Activated CD8-positive, alpha-beta T cell treated with anti-CD3 and anti-CD28 coated beads, Interleukin-2, amount 10 ng/mL, durations not matched to agents 7 days and 5 days (primary cell): Measurements from ENCODE around the gene NCR3LG1. TPM values are rescaled to one million over a fixed set of nuclear protein-coding genes. Genes with fewer than 3 reads are reported as not detected.

ENCODE experiments used
- ATAC-seq: fragments of 150-1000 bp; cut with Tn5 transposase; one replicate; pipeline ENCODE4 v1.10.0; 2021; ENCODE audit warnings: moderate library complexity
- CTCF ChIA-PET: fragments of 350-600 bp; sonication (Branson Sonifier 250); formaldehyde crosslinking; loops from one replicate; lab custom pipeline; 2021; ENCODE audit warnings: antibody characterized with exemption; lab: Charles Lee
- POLR2A ChIA-PET: fragments of 350-600 bp; sonication (Branson Sonifier 250); formaldehyde crosslinking; loops from one replicate; lab custom pipeline; 2021; ENCODE audit warnings: antibody characterized with exemption; lab: Charles Lee
- DNase-seq: peaks from one replicate; pipeline ENCODE4 v3.0.0-alpha.2; 2020
- H3K27ac Mint-ChIP-seq: one replicate; pipeline ENCODE4 v1.8.0; 2021; ENCODE audit warnings: mild to moderate bottlenecking, mixed read lengths
- H3K27me3 Mint-ChIP-seq: one replicate; pipeline ENCODE4 v1.8.0; 2021; ENCODE audit warnings: low read depth, mixed read lengths
- H3K36me3 Mint-ChIP-seq: one replicate; pipeline ENCODE4 v1.8.0; 2021; ENCODE audit warnings: low read depth, mixed read lengths
- H3K4me1 Mint-ChIP-seq: one replicate; pipeline ENCODE4 v1.8.0; 2021; ENCODE audit warnings: low read depth, mixed read lengths
- H3K4me3 Mint-ChIP-seq: one replicate; pipeline ENCODE4 v1.8.0; 2021; ENCODE audit warnings: mild to moderate bottlenecking, mixed read lengths
- H3K9me3 Mint-ChIP-seq: one replicate; pipeline ENCODE4 v1.8.0; 2022; ENCODE audit warnings: mixed read lengths; ENCODE audit not compliant: insufficient read depth
- total RNA-seq, 2 experiments: library from RNA; stranded (reverse); gene quantifications; one replicate each; pipeline ENCODE4 v1.2.3, GENCODE V29; 2021

Gene NCR3LG1
- total RNA-seq, 2 experiments from 2014 or later: 1.5 to 1.9 TPM

DNA sequence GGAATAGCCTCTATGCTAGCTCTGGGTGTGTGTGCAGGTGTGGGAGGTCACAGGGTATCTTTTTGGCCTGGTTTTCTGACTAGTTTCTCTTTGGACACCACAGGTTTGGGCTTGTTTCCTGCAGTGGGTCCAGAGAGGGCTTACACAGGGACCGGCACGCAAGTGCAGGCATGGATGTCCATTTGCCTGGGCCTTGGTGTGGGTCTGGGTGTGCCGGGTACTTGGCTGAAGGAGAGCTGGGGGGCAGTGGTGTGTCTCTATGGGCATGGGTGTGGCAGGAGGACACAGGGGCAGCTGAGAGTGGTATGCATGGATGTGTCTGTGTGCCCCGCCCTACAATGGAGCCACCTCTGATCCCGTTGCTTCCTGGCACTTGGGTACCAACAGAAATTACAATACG lies 44.4 kb downstream of the NCR3LG1 start:
- ChIA-PET POLR2A (no interaction called here), CTCF (no interaction called here)
- Mint-ChIP-seq H3K36me3 (no peaks in the 10 kb centered on the region), H3K27me3 (peaks cover 9% of the 10 kb centered on the region), H3K4me3 (no peak overlapping the region), H3K27ac (no peak overlapping the region), H3K9me3 (no peaks in the 10 kb centered on the region), H3K4me1 (peaks cover 4% of the 10 kb centered on the region)
- DNase-seq (no peak), ATAC-seq (no peak)

DNA sequence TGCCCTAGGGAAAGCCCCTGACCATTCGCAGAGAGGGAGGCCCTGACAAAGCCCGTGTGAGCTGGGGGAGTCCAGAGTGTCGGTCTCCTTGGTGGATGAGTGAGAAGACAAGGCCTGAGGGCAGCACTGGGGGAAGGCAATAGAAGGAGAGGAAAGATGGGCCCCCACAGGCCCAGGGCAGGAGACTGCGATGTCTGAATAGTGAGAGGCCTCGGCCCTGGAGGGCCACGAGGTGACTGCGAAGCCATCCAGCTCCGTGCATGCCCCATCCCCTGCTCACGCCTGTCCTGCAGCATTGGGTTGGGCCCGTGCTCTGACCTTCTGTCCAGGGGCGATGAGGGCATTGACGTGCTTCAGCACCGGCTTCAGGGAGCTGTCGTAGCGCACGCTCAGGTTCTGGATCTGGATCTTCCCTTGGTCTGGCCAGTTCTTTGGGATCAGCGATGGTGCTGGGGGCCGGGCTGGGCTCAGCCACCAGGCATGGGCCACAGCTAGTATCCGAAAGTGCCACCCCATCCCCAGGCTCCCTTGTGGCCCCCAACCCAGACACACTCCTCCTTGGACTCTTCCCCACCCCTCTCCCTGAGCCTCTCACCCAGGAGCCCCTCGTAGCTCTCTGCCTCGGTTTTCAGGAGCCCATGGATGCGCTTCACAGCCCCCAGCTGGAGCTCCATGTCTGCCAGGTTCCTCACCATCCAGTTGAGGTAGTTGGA lies 45.2 kb downstream of the NCR3LG1 start:
- H3K36me3 Mint-ChIP-seq: no peaks in the 10 kb centered on the region
- ChIA-PET POLR2A (interaction anchor here (1.1 kb wide), 1 partner anchor 111 kb away, joined by 4 read pairs; no protein-coding TSS in a partner anchor), CTCF (interaction anchor here (1.1 kb wide), 1 partner anchor 8 kb away, joined by 3 read pairs; the partner anchor contains the start of gene KCNJ11)
- ATAC-seq (no peak), DNase-seq (no peak)
- H3K4me1 Mint-ChIP-seq: peaks cover 5% of the 10 kb centered on the region
- H3K27ac Mint-ChIP-seq: no peak overlapping the region
- H3K27me3 Mint-ChIP-seq: peaks cover 4% of the 10 kb centered on the region
- H3K9me3 Mint-ChIP-seq: no peaks in the 10 kb centered on the region
- no peak overlapping the region for H3K4me3 Mint-ChIP-seq

DNA sequence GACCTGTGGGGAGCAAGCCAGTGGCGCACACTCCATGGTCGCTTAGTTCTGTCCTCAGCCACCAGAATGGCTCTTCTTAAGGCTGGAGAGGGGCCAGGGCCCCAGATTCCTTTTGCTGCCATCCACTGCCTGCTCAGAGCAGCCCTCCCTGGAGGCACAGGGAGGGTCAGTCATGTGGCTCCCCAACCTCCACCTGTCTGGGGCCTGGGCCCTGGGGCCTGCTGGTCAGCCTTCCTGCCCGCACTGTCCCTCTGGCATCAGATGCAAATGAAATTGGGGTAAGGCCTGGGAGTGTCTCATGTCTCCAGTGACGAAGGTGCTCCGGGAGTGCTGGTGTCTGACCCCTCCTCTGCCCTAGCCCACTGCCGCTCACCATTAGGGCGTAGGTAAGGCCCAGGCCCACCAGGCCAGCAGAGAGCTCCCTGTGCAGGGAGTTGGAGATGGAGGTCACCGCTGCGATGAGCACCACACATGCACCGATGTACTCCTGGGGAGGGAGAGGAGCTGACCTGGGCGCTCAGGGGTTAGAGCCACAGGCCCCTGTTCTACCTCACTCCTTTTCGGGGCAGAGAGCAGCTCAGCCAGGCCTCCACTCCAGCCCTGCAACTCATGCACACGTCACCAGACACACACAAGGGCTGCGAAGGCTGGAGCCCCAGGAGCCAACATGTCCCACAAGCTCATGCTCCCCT lies 45.9 kb downstream of the NCR3LG1 start:
- ChIA-PET CTCF (interaction anchor here (1.1 to 2.4 kb wide), 3 partner anchors 9 to 14 kb away, joined by 3 to 10 read pairs (median 5); partner anchors contain the start of gene KCNJ11), POLR2A (interaction anchor here (1.1 kb wide), 1 partner anchor 110 kb away, joined by 4 read pairs; no protein-coding TSS in a partner anchor)
- no peaks in the 10 kb centered on the region for H3K36me3 Mint-ChIP-seq
- no peak for ATAC-seq
- H3K4me1 Mint-ChIP-seq: peaks cover 5% of the 10 kb centered on the region
- DNase-seq: no peak
- peaks cover 4% of the 10 kb centered on the region for H3K27me3 Mint-ChIP-seq
- H3K27ac Mint-ChIP-seq: no peak overlapping the region
- no peaks in the 10 kb centered on the region for H3K9me3 Mint-ChIP-seq
- no peak overlapping the region for H3K4me3 Mint-ChIP-seq

DNA sequence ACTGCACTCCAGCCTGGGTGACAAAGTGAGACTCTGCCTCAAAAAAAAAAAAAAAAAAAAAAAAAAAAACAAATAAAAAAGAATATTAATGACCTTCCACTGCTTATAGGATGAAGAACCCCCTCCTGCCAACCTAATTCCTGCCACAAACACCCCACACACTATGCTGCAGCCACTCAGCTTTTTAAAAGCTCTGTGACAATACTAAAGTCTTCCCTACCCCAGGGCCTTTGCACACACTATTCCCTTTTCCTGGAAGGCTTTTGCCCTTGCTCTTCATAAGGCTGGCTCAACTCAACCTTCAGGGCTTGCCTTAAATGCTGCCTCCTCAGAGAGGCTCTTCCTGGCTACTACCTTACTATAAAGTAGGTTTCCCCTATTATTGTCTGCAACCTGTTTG lies 47.6 kb downstream of the NCR3LG1 start:
- ChIA-PET POLR2A (no interaction called here), CTCF (interaction anchor here (1.9 to 2.4 kb wide), 2 partner anchors 11 to 16 kb away, joined by 5 to 10 read pairs; partner anchors contain the start of gene KCNJ11)
- H3K4me3 Mint-ChIP-seq: no peak overlapping the region
- ATAC-seq: no peak
- peaks cover 8% of the 10 kb centered on the region for H3K4me1 Mint-ChIP-seq
- no peaks in the 10 kb centered on the region for H3K9me3 Mint-ChIP-seq
- H3K27me3 Mint-ChIP-seq: peaks cover 4% of the 10 kb centered on the region
- DNase-seq: no peak
- H3K27ac Mint-ChIP-seq: no peak overlapping the region
- H3K36me3 Mint-ChIP-seq: no peaks in the 10 kb centered on the region

DNA sequence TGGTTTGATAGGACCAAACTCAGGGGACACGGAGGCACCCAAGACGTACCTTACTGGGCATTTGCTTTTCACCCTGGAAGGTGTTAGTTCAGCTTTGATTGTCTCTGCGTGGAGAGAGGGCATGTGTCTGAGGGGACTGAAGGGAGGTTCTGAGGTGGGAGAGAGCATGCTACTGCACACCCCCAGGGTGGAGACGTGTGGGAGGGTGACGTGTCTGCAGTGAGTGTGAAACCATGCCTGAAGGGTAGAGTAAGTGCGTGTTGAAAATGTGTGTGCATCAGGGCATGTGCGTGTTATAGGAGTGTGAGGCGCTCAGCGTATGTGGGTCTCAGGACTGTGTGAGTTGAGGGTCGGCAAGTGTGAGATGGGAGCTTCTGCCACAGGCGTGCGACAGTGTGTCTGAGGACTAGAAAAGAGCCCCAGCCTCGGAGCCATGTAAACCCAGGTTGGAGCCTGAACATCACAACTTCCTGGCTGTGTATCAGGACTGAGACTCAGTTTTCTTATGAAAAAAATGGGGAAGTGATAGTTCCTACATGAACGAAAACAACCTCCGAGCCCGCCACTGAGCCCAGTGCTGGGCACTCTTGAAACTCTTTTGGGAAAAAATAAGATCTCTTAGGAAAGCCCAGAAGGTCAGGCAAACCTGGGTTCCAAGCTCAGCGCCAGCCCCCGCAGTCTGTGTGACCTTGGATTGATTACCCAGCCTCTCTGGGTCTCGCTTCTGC lies 48.6 kb downstream of the NCR3LG1 start:
- Mint-ChIP-seq H3K9me3 (no peaks in the 10 kb centered on the region), H3K36me3 (no peaks in the 10 kb centered on the region), H3K4me1 (peaks cover 11% of the 10 kb centered on the region), H3K27ac (no peak overlapping the region), H3K4me3 (no peak overlapping the region), H3K27me3 (peaks cover 4% of the 10 kb centered on the region)
- DNase-seq (no peak), ATAC-seq (no peak)
- POLR2A ChIA-PET: no interaction called here
- CTCF ChIA-PET: interaction anchor here (0.9 to 1.4 kb wide), 3 partner anchors 11 to 20 kb away, joined by 3 to 6 read pairs (median 3); no protein-coding TSS in a partner anchor

DNA sequence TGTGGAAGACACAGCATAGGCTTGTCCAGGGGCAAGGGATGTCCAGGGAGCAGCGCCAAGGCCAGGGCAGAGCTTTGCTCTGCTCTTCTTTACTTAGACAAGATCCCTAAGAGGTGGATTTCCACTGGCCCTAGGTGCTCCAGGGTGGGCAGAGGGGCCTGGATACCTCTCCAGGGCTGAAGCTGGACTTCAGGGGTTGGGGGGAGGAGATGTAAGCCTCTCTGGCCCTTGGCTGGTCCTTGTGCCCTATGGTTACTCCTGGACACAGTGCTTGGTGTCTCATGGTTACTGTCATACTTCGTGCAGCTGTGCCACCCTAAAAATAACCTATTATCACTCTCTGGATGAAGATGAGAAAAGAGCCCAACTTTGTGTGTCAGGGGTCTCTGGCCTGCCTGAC lies 49.7 kb downstream of the NCR3LG1 start:
- Mint-ChIP-seq H3K4me3 (no peak overlapping the region), H3K27ac (no peak overlapping the region), H3K4me1 (peaks cover 20% of the 10 kb centered on the region), H3K27me3 (peaks cover 4% of the 10 kb centered on the region), H3K9me3 (no peaks in the 10 kb centered on the region), H3K36me3 (no peaks in the 10 kb centered on the region)
- CTCF ChIA-PET: interaction anchor here (1.0 to 1.6 kb wide), 3 partner anchors 13 to 19 kb away, joined by 3 to 6 read pairs (median 4); partner anchors contain the start of gene KCNJ11
- POLR2A ChIA-PET: no interaction called here
- DNase-seq: no peak
- no peak for ATAC-seq

DNA sequence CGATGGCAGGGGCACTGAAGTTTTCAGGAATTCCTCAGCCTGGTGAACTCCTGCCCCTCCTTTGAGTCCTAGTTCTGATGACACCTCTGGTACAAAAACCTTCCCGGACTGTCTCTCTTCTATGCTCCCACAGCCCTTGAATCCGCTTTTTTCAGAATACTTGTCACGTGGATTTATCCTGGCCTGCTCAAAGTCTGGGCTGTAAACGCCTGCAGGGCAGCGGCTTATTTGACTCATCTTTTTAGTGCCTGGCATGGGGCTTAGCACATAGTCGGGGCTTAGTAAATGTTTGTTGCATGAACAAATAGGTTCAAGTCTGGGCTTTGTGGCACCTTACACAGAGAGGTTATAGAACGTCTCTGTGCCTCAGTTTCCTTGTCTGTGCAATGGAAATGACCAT lies 50.2 kb downstream of the NCR3LG1 start:
- no peak overlapping the region for H3K27ac Mint-ChIP-seq
- H3K4me1 Mint-ChIP-seq: peaks cover 20% of the 10 kb centered on the region
- ChIA-PET CTCF (interaction anchor here (1.4 to 1.6 kb wide), 2 partner anchors 13 kb away, joined by 4 read pairs; partner anchors contain the start of gene KCNJ11), POLR2A (no interaction called here)
- peaks cover 4% of the 10 kb centered on the region for H3K27me3 Mint-ChIP-seq
- H3K9me3 Mint-ChIP-seq: no peaks in the 10 kb centered on the region
- no peak for ATAC-seq
- no peak for DNase-seq
- no peak overlapping the region for H3K4me3 Mint-ChIP-seq
- no peaks in the 10 kb centered on the region for H3K36me3 Mint-ChIP-seq

DNA sequence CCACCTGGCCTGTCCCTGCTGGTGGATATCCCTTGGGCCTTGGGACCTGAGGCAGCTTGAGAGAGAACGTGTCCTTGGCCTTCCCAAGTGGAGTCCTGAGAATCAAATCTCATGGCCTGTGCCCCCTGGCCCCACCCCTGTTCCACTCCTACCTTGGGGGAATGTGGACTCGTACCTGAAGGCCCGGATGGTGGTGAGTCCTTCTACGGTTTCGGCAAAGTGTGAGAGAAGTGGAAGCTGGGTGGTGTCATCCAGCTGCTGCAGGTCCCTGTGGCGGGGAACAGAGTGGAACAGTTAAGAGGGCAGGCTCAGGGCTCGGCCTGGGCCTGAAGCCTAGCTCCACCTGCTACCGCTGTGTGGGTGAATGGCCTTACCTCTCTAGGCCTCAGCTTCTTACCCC lies 50.9 kb downstream of the NCR3LG1 start:
- H3K27ac Mint-ChIP-seq: no peak overlapping the region
- ChIA-PET CTCF (interaction anchor here (1.3 to 2.0 kb wide), 3 partner anchors 13 to 102 kb away, joined by 3 to 6 read pairs (median 4); no protein-coding TSS in a partner anchor), POLR2A (no interaction called here)
- no peak overlapping the region for H3K4me3 Mint-ChIP-seq
- DNase-seq (no peak), ATAC-seq (no peak)
- peaks cover 4% of the 10 kb centered on the region for H3K27me3 Mint-ChIP-seq
- H3K4me1 Mint-ChIP-seq: peaks cover 20% of the 10 kb centered on the region
- no peaks in the 10 kb centered on the region for H3K9me3 Mint-ChIP-seq
- H3K36me3 Mint-ChIP-seq: no peaks in the 10 kb centered on the region

DNA sequence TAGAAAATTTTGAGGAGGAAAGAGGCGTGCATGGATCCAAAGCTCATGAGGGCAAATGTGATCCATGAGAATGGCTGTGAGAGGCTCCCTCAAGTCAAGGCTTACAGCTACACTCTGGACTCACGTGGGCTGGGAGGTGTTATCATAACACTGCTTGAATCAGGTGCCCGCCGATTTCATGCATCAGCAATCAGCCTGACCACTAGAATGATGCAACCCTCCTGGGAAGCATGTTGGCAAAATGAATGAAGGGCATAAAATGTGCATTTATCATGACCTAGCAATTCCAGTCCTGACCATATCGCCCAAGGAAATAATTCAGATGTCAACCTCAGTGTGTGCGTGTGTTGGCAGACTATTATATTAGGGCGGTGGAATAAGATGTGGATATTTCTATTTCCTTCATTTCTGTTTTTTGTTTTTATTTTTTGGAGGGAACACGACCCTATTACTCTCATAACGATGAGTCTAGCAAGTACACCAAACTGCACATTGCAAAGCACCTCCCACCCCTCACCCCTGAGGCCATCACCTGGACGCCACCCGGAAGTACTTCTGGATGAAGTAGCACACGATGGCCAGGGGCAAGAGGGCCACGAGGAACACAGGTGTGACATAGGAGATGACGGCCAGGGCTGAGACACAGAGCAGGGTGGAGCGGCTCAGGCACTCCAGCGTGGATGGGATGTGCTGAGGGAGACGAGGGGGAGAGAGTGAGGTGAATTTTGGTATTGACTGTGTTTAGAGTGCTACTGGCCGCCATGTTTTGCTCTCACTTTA lies 52.6 kb downstream of the NCR3LG1 start:
- H3K36me3 Mint-ChIP-seq: no peaks in the 10 kb centered on the region
- peaks cover 4% of the 10 kb centered on the region for H3K27me3 Mint-ChIP-seq
- H3K9me3 Mint-ChIP-seq: no peaks in the 10 kb centered on the region
- CTCF ChIA-PET: interaction anchor here (2.0 kb wide), 1 partner anchor 20 kb away, joined by 6 read pairs; no protein-coding TSS in a partner anchor
- no peak overlapping the region for H3K27ac Mint-ChIP-seq
- H3K4me3 Mint-ChIP-seq: no peak overlapping the region
- peaks cover 20% of the 10 kb centered on the region for H3K4me1 Mint-ChIP-seq
- POLR2A ChIA-PET: no interaction called here
- DNase-seq: no peak
- no peak for ATAC-seq

DNA sequence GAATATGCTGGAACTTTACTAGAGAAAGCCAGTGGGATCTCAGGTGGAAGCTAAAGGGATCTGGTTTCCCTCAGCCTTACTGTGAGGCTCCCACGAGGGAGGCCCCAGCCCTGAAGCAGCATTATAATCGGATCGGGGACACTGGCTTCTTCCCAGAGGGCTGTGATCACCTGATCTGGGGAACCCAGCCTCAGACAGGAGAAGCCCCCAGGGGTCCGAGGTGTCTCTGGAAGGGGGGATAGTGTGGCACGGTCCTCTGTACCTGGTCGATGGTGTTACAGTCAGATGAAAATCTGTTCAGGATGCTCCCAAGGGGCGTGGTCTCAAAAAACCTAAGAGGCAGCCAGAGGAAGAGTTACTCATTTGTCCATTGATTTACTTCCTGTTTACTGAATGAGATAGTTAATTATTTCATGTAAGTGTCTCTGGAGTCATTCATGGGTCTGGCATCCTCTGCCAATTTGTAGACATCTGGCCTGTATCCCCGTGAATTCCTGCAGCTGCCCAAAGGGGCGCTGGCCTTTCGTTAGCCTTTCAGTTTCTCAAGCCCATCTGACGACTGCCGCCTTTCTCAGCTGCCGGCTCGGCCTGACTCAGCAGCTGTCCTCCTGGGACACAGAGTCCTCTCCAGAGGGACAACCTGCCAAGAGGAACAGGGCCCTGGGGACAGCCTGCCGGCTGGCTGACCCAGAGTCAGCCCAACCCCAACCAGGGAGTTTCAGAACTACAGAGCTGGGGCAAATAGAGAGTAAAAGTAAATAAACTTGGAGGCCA lies 53.8 kb downstream of the NCR3LG1 start:
- no peaks in the 10 kb centered on the region for H3K36me3 Mint-ChIP-seq
- no peak overlapping the region for H3K4me3 Mint-ChIP-seq
- CTCF ChIA-PET: no interaction called here
- H3K4me1 Mint-ChIP-seq: peaks cover 20% of the 10 kb centered on the region
- ATAC-seq: no peak
- no peaks in the 10 kb centered on the region for H3K27me3 Mint-ChIP-seq
- DNase-seq: no peak
- H3K27ac Mint-ChIP-seq: no peak overlapping the region
- POLR2A ChIA-PET: no interaction called here
- H3K9me3 Mint-ChIP-seq: no peaks in the 10 kb centered on the region
